Activated CD4-positive, alpha-beta T cell treated with anti-CD3 and anti-CD28 coated beads, Interleukin-2, Interleukin-6, amounts not matched to agents 100 ng/mL and 50 ng/mL, durations not matched to agents 16 hours and 8 hours (primary cell): ENCODE measurements around the gene ZNF22.

Source experiments
- DNase-seq: peaks from one replicate; pipeline ENCODE4 v3.0.0-alpha.2; 2020

The ZNF22 gene

DNA sequence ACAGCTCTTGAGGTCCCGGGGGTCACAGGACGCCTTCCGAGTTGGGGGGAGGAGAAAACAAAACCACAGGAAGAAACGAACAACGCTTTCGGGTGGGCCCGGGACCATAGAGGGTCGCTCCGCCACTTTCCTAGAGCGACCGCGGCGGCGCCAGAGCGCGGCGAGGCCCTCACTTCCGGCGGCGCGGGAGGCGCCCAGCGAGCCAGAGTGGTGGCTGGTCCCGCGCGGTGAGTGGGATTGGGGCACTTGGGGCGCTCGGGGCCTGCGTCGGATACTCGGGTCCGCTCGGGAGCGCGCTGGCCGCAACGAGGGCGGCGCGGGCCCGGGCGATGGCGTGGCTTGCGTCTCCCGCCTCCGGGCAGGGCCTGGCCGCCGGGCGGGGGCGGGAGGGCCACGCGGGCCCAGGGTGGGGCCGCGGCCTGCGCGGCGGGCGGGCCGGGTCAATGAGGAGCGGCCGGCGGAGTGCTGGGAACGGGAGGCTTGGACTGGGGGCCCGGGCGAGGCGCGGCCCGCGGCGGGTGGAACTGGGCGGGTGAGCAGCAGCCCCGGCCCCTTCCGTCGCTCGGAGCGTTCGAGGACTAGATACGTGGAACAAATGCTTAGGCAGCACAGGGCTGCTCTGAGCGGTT, at the start of gene ZNF22:
TSS of gene ZNF22 (plus strand) at position 172 of the 629 bp plus-strand sequence. CDS start 2,446 bp downstream, outside the sequence.
- peak; percentile 62 for DNase-seq

DNA sequence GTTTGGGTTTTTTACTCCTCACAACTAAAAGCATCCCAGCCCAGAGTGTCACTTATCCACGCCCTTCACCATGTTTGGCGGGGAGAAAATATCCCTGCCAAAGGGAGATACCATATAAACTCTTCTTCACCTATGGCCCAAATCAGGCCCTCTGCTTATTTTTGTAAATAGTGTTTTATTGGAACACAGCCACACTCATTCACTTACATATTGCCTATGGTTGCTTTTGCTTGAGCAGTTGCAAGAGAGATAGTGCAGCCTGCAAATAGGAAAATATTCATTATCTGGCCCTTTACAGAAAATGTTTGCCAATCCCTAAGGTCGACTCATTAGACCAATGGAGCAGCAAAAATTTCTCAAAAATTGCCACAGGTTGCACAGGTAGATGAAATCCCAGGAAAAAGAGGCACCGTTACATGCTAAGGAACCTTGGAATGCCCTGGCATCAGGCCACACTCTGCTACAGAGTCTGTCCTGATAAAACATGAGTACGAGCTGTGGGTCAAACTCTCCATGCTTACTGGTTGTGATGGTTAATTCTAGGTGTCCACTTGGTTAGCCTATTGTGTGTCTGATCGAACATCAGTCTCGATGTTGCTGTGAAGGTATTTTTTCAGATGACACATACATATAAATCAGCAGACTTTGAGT, 49.0 kb upstream of the ZNF22 start:
- no peak for DNase-seq

DNA sequence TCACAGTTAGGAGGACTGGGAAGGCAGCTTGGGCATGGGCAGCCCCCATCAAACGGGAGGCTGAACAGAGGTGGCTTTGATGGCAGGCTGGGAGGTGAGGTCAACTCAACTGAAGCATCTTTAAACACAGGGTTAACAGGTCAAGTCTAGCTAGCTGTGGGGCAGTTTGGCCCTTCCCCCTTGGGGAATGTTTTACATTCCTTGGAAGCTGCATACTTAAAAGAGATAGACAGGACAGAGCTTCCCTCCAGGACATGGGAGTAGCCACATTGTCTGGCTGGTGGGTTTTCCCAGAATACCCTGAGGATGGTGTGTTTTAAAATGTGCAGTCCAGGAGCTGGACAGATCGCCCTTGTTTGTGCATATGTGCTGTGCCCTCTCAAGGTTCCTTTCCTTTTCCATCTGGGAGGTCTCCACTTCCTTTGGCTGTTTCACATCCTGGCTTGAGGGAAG, 47.9 kb upstream of the ZNF22 start:
- no peak for DNase-seq

DNA sequence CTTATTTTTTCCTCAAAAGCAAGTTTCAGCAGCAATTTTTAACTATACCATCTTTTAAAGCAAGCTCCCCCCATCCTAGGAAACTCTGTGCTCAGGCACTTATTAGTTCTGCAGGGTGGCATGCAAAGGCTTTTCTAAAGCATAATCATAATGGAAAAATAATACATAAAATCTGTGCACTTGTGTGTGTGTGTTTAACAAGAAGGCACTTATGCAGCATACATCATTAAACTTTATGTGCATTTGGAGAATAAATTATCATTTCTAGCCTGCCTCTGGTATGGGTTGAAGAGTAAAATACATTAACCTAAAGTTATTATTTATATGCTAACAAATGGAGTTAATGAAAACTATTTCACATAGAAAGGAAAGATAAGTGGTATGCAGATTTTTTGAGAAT, 46.7 kb upstream of the ZNF22 start:
- DNase-seq, result no peak

DNA sequence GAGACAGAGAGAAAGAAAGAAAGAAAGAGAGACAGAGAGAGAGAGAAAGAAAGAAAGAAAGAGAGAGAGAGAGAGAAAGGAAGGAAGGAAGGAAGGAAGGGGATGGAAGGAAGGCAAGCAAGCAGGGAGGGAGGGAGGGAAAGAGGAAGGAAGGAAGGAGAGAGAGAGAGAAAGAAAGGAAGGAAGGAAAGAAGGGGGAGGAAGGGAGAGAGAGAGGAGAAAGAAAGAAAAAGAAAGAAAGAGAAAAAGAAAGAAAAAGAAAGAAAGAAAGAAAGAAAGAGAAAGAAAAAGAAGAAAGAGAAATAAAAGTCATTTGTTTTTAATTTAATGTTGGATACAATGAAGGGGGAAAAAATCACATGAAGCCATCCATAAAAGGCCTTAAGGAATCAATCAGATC, 45.8 kb upstream of the ZNF22 start:
- DNase-seq, result no peak

DNA sequence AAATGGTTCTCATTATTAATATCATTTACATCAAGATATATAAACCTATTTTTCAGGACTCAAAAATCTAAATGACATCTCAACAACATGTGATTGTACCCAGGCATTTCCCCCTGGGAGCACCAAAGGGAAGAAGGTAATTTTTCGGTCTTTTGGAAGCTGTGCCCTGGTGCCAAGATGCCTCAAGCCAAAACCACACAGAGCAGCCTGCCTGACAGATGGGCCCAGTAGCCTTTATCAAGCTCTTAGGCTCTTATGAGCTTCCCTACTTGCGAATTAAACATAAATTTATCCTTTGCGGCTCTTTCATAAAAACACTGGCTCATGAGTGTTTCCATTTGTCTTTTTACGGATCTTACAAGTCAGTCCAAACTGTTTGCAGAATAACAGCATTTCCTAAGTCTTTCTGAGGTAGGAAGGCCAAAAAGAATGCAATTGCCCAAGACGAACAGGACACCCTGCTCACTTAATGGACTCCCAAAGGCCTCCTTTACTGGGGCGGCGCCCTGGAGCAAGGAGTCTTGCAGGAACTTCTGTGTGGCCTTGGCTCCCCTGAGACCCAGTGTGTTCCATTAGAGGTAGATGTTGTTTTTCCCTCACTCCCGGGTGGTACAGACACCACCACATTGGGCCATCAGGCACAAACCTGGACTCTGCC, 45.2 kb upstream of the ZNF22 start:
- no peak for DNase-seq

DNA sequence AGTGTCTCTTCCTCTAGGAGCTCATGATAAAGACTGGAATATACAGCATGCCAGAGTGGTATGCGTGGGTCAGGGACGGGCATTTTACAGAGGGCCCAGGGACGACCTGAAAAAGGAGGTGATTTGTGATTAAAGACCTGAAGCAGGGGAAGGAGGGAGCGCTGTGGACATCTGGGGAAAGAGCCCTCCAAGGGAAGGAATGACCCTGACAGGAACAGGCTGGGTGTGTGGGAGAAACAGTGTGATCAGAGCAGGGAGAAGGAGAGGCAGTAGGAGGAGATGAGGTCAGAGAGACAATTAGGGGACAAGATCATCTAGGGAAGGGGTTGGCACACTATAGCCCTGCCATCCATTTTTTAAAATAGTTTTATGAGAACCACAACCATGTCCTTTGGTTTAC, 44.5 kb upstream of the ZNF22 start:
- no peak for DNase-seq

DNA sequence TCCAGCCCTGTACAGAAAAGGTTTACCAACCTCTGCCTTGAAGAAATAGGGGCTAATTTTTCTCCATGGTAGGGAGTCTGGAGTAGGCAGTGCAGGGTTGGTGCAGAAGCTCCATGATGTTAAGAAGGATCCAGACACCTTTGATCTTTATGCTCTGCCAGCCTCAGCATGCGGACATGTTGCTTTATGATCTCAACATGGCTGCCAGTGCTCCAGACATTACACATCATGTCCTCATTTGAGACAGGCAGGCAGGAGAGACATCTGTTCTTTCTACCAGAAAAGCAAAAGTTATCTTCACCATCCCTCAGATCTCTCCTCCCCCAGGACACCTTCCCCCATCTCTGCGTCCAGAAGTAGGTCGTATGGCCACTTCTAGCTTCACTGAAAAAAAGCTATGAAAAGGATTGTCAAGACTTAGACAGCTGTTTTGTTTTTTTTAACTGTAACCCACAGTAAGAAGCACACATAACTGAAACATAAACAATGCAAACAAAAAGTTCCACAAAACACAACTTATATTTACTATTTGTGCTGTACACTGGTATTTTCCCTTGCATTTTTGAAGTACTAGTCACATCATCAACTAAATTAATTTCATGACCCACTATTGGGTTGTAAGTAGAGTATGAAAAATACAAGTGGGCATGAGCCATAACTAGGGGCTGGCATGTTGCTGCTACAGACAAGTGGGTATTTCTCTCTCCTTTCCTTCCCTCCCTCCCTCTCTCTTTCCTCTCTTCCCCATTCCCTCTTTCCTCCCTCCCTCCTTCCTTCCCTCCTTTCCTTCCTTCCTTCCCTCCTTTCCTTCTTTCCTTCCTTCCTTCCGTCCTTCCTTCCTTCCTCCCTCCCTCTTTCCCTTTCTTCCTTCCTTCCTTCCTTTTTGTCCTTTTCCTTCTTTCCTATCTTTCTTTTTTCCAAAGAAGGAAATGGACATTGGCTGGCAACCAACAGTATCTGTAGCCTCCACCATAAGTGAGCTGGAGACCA, 43.7 kb upstream of the ZNF22 start:
- DNase-seq, result no peak

DNA sequence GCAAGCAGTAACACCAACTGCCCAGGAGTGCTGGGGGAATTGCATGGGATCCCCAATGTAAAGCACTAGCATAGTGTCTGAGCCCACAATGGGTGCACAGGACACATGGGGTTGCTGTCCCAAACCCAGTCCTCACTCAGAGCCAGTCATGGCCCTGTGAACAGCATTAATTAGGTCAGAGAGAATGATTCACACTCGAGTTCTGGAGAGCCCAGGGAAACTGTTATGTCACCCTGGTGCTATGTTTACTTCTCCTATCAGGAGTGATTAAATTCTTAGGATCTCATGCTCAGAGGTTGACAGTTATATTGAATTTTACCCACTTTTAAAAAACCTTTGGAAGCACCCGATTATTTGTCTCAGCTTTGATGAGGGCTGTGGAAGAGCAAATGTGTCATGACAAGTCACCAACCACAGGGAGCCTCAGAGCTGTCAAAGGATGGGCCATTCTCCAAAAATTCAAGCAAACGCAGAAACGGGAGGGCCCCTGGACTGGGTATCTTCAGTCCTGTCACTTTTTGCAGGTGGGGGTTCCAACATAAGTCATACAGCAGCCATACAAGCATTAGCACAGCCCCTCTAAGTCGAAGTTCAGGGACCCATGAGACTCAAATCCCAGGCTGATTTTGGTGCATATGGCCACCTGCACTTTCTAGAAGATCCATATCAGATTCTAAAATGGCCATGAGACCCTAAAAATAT, 42.4 kb upstream of the ZNF22 start:
- no peak for DNase-seq

DNA sequence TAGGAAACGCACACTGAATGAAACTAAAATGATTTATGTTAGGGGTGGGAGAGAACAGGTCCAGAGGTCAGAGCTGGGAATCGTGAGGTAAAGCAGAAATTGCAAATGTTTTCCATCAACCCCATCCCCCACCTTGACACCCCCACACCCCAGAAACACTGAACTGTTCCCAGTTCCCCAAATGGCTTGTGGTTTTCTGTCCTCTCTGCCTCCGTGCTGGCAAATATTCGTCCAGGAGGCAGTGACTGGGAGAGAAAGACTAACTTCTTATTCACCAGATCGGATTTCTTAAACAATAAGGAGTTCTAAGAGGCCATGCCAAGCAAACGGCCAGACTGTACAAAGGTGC, 41.9 kb upstream of the ZNF22 start:
- no peak for DNase-seq

DNA sequence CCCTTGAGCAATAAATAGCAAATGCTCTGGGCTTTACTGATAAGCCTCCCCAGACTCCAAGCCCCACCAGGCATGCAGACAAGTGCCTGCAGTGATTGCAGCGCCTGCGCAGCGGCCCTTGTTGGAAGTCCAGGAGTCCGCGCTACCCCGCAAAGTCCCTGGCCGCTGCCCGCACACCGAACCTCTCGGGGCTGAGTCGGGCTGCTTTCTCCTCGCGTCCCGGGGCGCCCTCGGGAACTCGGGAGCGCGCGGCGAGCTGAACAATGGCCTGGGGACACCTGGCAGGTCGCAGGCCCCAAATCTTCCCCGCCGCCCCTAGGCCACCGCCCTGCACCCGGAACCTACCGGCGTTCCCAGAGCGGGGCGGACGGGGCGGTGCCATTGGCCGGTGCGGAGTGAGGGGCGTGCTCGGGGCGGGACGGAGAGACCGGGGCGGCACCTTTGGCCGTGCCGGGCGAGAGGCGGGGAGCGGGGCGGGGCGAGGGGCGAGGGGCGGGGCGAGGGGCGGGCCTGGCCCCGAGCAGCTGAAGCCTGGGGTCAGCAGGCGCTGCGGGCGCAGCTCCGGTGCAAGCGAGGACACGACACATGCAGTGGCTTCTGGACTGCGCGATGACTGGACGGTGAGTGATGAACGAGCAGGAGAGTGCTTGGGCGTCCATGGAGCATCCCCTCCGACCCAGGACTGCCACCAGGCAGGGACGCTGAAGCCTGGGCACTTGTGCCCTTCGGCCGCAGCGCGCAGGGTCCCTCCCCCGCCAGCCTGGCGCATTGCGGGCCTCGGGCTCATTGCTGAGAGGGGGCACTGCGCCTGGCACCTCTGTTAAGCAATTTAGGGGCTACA, 41.3 kb upstream of the ZNF22 start, which contains the start of gene RASSF4:
TSS of gene RASSF4 (plus strand) at position 556 of the 841 bp plus-strand sequence. CDS start 10,401 bp downstream, outside the sequence.
- DNase-seq, result peak; percentile 94

DNA sequence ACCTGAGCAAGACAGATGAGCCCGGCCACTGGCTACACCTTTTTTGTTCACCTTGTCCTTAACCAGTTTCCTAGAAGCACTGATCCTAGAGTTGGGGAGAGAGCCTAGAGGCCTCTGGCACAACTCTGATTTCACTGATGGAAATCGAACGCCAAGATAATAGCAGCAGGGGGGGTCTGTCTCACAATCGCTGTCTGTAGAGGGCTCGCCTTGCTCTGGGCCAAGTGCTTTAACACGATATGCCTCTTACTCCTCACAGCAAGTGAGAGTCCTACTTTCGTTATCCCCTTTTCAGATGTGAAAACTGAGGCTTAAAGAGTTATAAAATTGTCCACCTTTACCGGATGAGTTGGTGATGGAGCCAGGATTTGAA, 40.6 kb upstream of the ZNF22 start:
- DNase-seq, result no peak

DNA sequence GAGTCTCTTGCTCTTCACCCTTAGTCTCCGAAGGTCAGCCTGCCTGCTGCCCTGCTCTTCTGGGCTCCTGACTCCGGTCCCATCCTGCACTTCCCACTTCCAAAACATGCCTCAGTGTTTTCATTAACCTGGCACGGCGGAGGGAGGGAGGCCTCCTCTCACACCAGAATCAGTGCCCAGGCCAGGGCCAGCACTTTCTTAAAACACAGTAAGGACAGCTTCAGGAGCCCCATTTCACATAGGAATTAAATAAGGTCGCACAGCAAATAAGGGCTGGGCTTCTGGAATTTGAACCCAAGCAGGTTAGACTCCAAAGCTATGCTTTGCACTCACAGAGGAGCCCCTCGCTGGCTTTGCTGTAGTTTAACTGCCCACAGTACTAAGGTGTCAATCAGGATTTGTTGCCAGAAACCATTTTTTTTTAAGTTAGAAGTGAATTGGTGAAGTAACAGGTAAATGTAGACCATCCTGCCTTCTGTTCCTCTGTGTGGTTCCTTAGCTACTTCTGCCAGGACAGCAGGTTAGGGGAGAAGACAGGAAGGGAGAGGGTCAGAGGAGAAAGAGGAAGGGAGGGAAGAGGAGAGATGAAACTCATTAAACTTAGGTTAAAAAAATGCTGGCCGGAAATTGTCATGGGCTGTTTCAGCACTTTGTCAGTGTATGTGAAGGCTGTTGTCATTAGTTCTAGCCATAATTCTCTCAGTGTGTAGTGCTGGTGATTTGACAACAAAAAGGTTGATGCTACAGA, 40.1 kb upstream of the ZNF22 start:
- no peak for DNase-seq

DNA sequence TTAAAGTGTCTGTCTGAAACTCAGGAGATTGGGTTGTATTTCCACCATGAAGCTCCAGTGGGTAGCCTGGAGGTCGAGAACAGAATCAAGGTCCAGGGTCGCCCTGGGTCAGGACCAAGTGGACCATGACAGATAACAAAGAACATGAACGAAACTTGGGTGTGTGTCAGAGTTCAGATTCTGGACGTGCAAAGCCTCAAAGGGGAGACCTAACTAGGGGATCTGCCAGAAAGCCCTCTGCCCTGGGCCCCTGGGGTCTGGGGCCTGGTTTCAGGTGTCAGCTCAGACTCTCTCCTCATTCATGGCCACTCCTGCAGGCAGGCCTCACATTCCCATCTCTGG, 39.5 kb upstream of the ZNF22 start:
- no peak for DNase-seq

DNA sequence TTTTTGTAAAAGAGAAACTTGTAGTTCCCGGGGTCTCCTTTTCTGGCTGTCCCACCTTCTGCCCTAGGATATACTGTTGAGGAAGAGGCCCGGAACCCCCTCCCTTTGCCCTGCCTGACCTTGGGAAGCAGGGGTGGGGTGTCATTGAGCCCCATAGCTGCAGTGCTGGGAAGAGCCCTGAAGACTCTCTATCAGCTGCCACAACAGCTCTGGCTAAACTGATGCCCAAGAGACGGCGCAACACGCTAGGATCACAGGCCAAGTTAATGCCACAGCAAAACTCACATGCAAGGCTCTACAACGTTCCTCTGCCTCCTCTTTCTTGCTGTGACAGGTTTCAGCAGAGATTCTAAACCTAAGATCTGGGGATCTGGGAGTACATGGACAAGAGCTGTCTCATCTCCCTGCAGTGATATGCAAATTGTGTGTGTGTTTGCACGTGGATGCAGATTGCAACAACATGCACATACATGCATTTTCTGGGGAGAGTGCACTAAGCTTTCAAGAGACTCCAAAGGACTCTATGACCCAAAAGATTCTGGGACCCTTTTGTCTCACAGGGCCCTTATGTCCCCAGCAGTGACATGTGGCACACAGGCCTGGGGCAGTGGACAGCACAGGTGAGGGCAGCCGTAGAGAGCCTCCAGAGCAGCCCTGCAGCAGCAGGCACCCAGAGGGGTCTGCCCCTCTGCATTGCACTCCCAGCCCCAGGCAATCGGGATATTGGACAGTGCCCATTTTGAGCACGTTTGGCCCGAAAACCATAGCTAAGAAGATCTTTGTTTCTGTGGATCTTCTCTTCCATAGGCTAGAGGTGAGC, 38.6 kb upstream of the ZNF22 start:
- no peak for DNase-seq

DNA sequence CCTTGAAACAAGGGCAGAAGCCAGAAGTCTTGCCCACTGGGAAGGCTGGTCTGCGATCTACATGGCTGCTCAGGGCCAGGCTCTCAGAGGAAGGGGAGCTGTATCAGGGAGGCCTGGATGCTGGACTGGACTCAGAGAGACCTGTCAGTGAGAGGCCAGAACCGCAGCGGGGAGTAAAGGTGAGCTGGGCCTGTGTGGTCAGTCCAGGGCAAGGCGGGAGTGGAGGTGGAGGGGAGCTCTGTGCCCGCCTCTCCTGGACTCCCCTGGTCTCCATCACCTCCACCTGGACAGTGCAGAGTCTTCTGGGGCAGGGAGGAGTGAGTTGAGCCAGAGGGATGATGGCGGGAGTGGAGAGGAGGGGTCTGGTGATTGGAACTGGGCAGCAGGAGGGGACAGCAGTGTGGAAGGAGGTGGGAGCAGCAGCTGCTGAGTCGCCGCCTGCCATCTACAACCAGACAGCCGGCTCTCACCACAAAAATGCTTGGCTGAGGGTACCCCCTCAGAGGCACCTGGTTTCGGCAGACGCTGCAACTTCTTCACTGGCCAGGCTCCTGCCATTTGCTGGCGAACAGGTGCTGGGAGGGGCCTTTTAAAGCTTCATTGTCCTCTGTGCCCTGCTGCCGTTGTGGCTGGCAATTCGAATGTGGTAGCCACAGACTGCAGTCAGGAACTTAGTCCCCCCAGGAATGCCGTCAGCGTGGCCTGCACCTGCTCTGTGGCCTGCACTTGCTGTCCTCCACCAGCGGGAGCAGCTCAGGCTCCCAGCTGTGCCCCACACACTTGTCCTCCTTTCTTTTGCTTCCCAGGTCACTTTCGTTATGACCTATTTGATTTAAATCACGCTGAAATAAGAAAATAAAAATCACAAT, 37.6 kb upstream of the ZNF22 start:
- DNase-seq, result no peak

DNA sequence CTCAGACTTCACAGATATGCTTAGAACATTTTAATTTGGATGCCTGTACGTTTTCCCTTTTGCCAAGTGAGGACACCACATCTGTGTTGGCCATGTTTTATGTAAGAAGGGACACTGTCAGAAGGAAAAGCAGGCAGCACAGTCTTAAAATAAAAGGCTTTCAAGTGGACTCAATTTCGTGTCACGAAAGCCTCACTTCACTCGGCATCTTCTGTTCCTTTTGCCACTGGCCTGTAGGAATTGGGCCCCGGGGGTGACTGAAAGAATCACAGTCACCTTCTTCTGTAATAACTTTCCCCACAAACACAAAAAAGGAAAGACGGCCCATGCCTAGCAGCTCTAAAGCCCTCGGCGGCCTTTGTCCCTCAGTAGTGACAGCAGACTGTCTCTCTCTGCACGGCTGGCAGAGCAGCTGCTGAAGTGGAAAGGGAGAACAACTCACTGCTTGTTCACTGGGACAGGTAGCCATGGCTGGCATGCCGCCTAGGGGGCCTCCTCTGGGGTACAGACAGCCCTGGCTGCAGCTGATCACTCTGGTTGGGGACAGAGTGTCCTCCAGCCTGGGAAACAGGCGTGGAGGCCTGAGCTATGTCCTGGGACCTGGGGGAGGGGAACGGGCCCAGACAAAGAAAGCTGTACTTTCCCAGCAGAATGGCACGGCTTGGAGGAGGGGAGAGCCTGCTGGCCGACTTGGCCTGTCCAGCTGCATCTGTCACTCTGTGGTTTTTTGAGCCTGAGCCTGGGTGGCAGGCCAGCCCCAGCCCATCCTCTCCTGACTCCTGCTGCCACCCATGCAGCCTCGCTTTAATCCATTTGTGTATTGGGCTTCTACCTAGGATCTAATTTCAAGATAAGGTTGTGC, 36.7 kb upstream of the ZNF22 start:
- DNase-seq, result no peak

DNA sequence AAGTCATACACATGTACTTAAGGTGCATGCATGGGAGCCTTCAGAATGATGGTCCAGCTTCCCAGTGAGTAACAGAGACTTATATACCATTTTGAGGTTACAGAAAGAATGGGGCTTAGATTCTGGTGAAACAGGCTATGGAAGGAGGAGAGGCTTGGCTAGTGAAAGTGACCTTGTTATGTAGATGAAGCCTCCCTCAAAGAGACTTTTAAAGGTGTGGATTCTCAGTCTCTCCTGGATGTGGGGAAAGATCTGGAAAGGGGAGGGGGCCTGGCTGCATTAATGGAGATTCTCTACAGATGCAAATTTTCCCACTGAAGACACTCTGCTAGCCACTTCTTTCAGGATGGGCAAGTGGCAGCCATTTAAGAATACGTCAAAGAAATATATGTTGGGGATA, 35.6 kb upstream of the ZNF22 start:
- DNase-seq, result no peak
